ENCODE measurements around the gene FGF7. TPM values are rescaled to one million over a fixed set of nuclear protein-coding genes. Genes with fewer than 3 reads are reported as not detected.

Gene FGF7
- total and polyA plus RNA-seq, 10 of the 15 experiments (the other 5 are each of a cell fraction or from before 2014, with no cell fraction given), result 0.08 TPM; not detected in 9

GRCh38 chr15:49492830-49493229 is 69.8 kb downstream of the FGF7 start (continued):
- TF ChIP-seq ZNF592 (IDR thresholded peaks at IDR 0.05) (no peak), ZNF384 (IDR thresholded peaks at IDR 0.05; ENCODE audit: borderline replicate concordance, low read depth, low read length) (no peak), SRF (IDR thresholded peaks at IDR 0.05; ENCODE audit: low read depth in 2 of 2, low read length in 2 of 2) (no peak)
- TF ChIP-seq, protein P1, sequence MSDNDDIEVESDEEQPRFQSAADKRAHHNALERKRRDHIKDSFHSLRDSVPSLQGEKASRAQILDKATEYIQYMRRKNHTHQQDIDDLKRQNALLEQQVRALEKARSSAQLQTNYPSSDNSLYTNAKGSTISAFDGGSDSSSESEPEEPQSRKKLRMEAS (IDR thresholded peaks at IDR 0.05; ENCODE audit: low read depth, low read length), result no peak

DNA sequence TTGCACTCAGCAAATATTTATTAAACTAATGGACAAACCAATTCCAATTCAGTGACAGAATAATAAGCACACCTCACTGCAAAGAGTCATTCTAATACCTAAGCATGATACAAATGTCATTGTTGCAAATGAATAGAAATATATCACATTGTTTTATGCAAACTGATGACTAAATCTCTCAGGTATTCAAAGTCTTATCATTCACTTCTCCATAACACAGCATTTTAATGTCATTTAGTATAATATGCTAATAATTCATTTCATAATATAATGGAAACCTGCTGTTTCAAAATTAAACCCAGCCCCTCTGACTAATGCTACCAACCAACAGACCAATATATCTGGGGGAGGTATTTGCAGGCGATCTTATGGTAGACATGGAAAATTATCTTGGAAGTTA is 71.8 kb downstream of the FGF7 start:
- WGBS (ENCODE audit: insufficient coverage, insufficient replicate concordance, low lambda C conversion rate, missing lambda C conversion rate), result 71% methylated on average over 1 of the region's 1 CpG
- ChIA-PET RAD21 (ENCODE audit: unreplicated experiment) (no interaction called here), CTCF (no interaction called here), POLR2A (no interaction called here), SMC1A (ENCODE audit: uncharacterized antibody, unreplicated experiment) (no interaction called here)
- Histone ChIP-seq H3K79me2 (ENCODE audit: control insufficient read depth, insufficient read depth, low read length) (no peaks in the 10 kb centered on the region), H3K4me3 (no peak overlapping the region), H2AFZ (ENCODE audit: control insufficient read depth, low read depth, low read length) (no peak overlapping the region), H3K27ac (ENCODE audit: control insufficient read depth, insufficient read depth) (no peak overlapping the region), H3K9ac (ENCODE audit: control insufficient read depth, insufficient read depth, low read length) (no peak overlapping the region), H3K27me3 (replicated peaks in 1 of 2; ENCODE audit: control insufficient read depth in 2 of 2, insufficient read depth in 2 of 2, low read length in 1 of 2) (no peaks in the 10 kb centered on the region), H4K20me1 (ENCODE audit: control insufficient read depth, insufficient read depth) (no peaks in the 10 kb centered on the region), H3K9me3 (replicated peaks; ENCODE audit: control insufficient read depth, insufficient read depth, low read length) (no peaks in the 10 kb centered on the region), H3K36me3 (ENCODE audit: control insufficient read depth in 2 of 2, insufficient read depth in 2 of 2, low read length in 1 of 2) (no peaks in the 10 kb centered on the region), H3K4me2 (ENCODE audit: control insufficient read depth, insufficient read depth) (no peak overlapping the region), H3K4me1 (ENCODE audit: control insufficient read depth, insufficient read depth, low read length) (no peaks in the 10 kb centered on the region)
- in situ Hi-C loops (cut with MboI) (no loop called here), intact Hi-C loops (cut with micrococcal nuclease; ENCODE audit: unreplicated experiment) (no loop called here)
- FAIRE-seq (no peak), ATAC-seq (no peak), DNase-seq (ENCODE audit: low read depth, low spot score) (no peak)
- BruUV-seq (replicated peaks), result no TSS peak
- no peak for TF ChIP-seq RAD51 (IDR thresholded peaks at IDR 0.05)
- no peak for TF ChIP-seq POLR2AphosphoS2 (IDR thresholded peaks at IDR 0.05; ENCODE audit: low read depth, low read length)
- no peak for TF ChIP-seq LARP7 (IDR thresholded peaks at IDR 0.05)
- TF ChIP-seq POU2F2 (IDR thresholded peaks at IDR 0.05; ENCODE audit: borderline replicate concordance, low read depth, low read length), result no peak
- TF ChIP-seq SMARCA5 (IDR thresholded peaks at IDR 0.05), result no peak
- TF ChIP-seq SIN3A (IDR thresholded peaks at IDR 0.05; ENCODE audit: low read depth, low read length), result no peak
- no peak for TF ChIP-seq IKZF1 (conservative IDR thresholded peaks at IDR 0.05)
- TF ChIP-seq CTCF (IDR thresholded peaks at IDR 0.05 in 2 of 3, conservative IDR thresholded peaks at IDR 0.05 in 1 of 3; ENCODE audit: control insufficient read depth in 2 of 3, extremely low read depth in 1 of 3, insufficient read depth in 1 of 3, low read depth in 3 of 3, low read length in 3 of 3), result no peak
- TF ChIP-seq E2F4 (IDR thresholded peaks at IDR 0.05; ENCODE audit: low read depth, low read length), result no peak
- no peak for TF ChIP-seq DPF2 (IDR thresholded peaks at IDR 0.05)
- no peak for TF ChIP-seq ZNF384 (IDR thresholded peaks at IDR 0.05; ENCODE audit: borderline replicate concordance, low read depth, low read length)
- TF ChIP-seq FOXK2 (IDR thresholded peaks at IDR 0.05), result no peak
- TF ChIP-seq POLR2A (IDR thresholded peaks at IDR 0.05; ENCODE audit: low read depth, low read length), result no peak
- TF ChIP-seq, protein P1 (IDR thresholded peaks at IDR 0.05; ENCODE audit: low read depth, low read length), result no peak
